ENCODE results near the gene DHX34. TPM values are rescaled to one million over a fixed set of nuclear protein-coding genes. Genes with fewer than 3 reads are reported as not detected.
A peak's percentile ranks its signal among the peaks of the same experiment; 100 is the strongest.
"Not testable (repeated sequence)": the region's sequence is repeated elsewhere in the genome, so short reads cannot be mapped to it uniquely, and the experiment has no call there.

DHX34 gene
- total and polyA plus RNA-seq, 7 donors = 7.5 to 30.6 (median 10.0) TPM

DNA sequence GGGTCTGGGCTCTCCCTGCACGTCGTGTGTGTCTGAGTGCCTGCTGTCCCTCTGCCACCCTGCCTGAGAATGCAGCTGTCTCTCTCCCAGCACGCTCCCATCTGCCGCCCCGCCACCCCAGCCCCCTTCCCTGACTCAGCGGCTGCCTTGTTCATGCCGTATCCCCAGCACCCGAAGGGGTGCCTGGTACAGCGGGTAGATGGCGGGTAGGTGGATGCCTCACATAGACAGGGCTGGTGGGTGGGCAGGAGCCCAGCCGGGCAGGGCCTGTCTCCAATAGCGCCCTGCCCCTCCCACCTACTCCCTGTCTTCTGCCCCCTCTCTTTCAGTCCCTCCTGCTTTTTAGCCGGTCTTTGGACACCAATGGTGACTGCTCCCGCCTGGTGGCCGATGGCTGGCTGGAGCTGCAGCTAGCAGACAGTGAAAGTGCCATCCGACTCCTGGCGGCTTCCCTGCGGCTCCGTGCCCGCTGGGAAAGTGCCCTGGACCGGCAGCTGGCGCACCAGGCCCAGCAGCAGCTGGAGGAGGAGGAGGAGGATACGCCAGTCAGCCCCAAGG lies 30.3 kb downstream of the DHX34 start:
- TF ChIP-seq CTCF (IDR thresholded peaks at IDR 0.05) = peak; percentile 15
- H3K27me3 ChIP-seq (ENCODE audit: insufficient read depth in 3 of 3, low read length in 2 of 3) = no peaks in the 10 kb centered on the region
- H3K36me3 ChIP-seq (ENCODE audit: insufficient read depth in 1 of 2, low read depth in 1 of 2) = peaks cover 12 to 63% of the 10 kb centered on the region in 2 donors
- ATAC-seq (peak; percentile 56 to 79 (median 68)), DNase-seq (peak in 1 of 2 donors; percentile 75)
- intact Hi-C loops (cut with DNase I) = no loop called here
- WGBS, 3 donors = 45 to 47% (median 46%) methylated on average over 21 to 23 of the region's 23 CpGs
- H3K4me3 ChIP-seq = no peak overlapping the region
- peaks cover 8% of the 10 kb centered on the region for H3K4me1 ChIP-seq
- no peaks in the 10 kb centered on the region for H3K9me3 ChIP-seq
- peak overlapping the region; percentile 13 for H3K27ac ChIP-seq

GRCh38 chr19:47380559-47380958 lies 31.4 kb downstream of the DHX34 start:
- TF ChIP-seq CTCF (IDR thresholded peaks at IDR 0.05) = no peak
- Histone ChIP-seq H3K4me3 (no peak overlapping the region), H3K27me3 (ENCODE audit: insufficient read depth in 3 of 3, low read length in 2 of 3) (no peaks in the 10 kb centered on the region), H3K4me1 (peaks cover 8% of the 10 kb centered on the region), H3K36me3 (ENCODE audit: insufficient read depth in 1 of 2, low read depth in 1 of 2) (peaks cover 6 to 52% of the 10 kb centered on the region in 2 donors), H3K9me3 (no peaks in the 10 kb centered on the region), H3K27ac (no peak overlapping the region)
- no peak for DNase-seq
- intact Hi-C loops (cut with DNase I) = loop anchor here in 1 of 2 donors (10.0 kb wide), 1 partner anchor 76 kb away; the partner anchor contains the start of gene C5AR1
- 88 to 94% (median 90%) methylated on average over 6 of the region's 6 CpGs for WGBS, 3 donors
- ATAC-seq = no peak

DNA sequence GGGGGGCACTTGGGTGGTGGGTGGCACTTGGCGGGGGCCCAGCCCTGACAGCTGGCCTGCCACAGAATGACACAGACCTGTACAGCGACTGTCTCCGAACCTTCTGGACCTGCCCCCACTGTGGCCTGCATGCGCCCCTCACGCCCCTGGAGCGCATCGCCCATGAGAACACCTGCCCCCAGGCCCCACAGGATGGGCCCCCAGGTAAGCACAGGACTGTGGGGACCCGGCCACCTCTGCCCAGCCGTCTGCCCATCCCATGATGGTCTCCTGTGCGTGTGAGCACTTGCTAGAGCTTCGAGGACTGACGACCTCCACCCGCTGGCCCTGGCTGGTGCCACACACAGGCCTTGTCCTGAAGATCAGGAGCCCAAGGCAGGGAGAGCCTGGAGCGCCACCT lies 32.0 kb downstream of the DHX34 start:
- H3K27me3 ChIP-seq (ENCODE audit: insufficient read depth in 3 of 3, low read length in 2 of 3) = peaks cover 0 to 2% (median 0%) of the 10 kb centered on the region in 3 donors
- DNase-seq (no peak), ATAC-seq (no peak)
- no peak for TF ChIP-seq CTCF (IDR thresholded peaks at IDR 0.05)
- H3K36me3 ChIP-seq (ENCODE audit: insufficient read depth in 1 of 2, low read depth in 1 of 2) = peaks cover 6 to 47% of the 10 kb centered on the region in 2 donors
- H3K4me3 ChIP-seq = no peak overlapping the region
- H3K4me1 ChIP-seq = peaks cover 8% of the 10 kb centered on the region
- H3K9me3 ChIP-seq = no peaks in the 10 kb centered on the region
- WGBS, 3 donors = 91 to 94% (median 93%) methylated on average over 12 to 14 of the region's 14 CpGs
- H3K27ac ChIP-seq = no peak overlapping the region
- intact Hi-C loops (cut with DNase I) = loop anchor here in 1 of 2 donors (10.0 kb wide), 1 partner anchor 76 kb away; the partner anchor contains the start of gene C5AR1

DNA sequence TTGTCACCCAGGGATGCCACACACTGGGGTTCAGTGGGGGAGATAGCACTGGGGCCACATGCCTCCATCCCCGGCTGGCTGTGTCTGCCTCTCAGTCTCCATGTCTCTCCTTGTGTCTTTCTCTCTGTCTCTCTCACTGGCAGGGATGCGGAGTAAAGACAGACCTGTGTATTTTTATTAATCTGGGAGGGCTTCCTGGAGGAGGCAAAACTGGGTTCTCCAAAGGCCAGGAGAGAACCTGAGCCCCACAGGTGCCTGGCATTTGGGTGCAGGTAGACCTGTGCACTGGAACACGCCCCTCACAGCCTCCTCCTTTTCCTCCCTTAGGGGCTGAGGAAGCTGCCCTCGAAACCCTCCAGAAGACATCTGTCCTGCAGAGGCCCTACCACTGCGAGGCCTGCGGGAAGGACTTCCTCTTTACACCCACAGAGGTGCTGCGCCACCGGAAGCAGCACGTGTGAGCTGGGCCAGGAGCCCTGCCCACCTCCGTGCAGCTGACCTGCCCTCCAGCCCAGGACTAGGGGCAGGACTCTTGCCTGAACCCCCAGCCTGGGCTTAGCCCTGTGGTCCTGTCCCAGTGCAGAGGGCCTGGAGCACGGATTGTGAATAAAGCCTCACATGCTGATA lies 32.7 kb downstream of the DHX34 start:
- no peak for DNase-seq
- ATAC-seq = no peak
- Histone ChIP-seq H3K9me3 (no peaks in the 10 kb centered on the region), H3K36me3 (ENCODE audit: insufficient read depth in 1 of 2, low read depth in 1 of 2) (peaks cover 6 to 40% of the 10 kb centered on the region in 2 donors), H3K27ac (no peak overlapping the region), H3K27me3 (ENCODE audit: insufficient read depth in 3 of 3, low read length in 2 of 3) (peaks cover 0 to 2% (median 0%) of the 10 kb centered on the region in 3 donors), H3K4me3 (no peak overlapping the region), H3K4me1 (peaks cover 8% of the 10 kb centered on the region)
- TF ChIP-seq CTCF (IDR thresholded peaks at IDR 0.05) = no peak
- 78 to 82% (median 80%) methylated on average over 11 of the region's 11 CpGs for WGBS, 3 donors
- intact Hi-C loops (cut with DNase I) = loop anchor here in 1 of 2 donors (10.0 kb wide), 1 partner anchor 77 kb away; the partner anchor contains the start of gene C5AR1

- H3K9me3 ChIP-seq; H3K4me3 ChIP-seq; H3K27me3 ChIP-seq (ENCODE audit: insufficient read depth in 3 of 3, low read length in 2 of 3); H3K4me1 ChIP-seq; ATAC-seq; DNase-seq; H3K27ac ChIP-seq: not testable (repeated sequence)
- intact Hi-C loops (cut with DNase I) = loop anchor here in 1 of 2 donors (10.0 kb wide), 1 partner anchor 79 kb away; the partner anchor contains the start of gene C5AR1
- 63 to 66% (median 64%) methylated on average over 5 of the region's 5 CpGs for WGBS, 3 donors
- peaks cover 6 to 26% of the 10 kb centered on the region in 2 donors for H3K36me3 ChIP-seq (ENCODE audit: insufficient read depth in 1 of 2, low read depth in 1 of 2)
These were observed 34.8 kb downstream of the DHX34 start for GRCh38 chr19:47383890-47384289.

GRCh38 chr19:47384533-47384932 lies 35.4 kb downstream of the DHX34 start:
- H3K4me1 ChIP-seq; H3K27me3 ChIP-seq (ENCODE audit: insufficient read depth in 3 of 3, low read length in 2 of 3); H3K4me3 ChIP-seq; ATAC-seq; H3K9me3 ChIP-seq; DNase-seq; H3K27ac ChIP-seq: not testable (repeated sequence)
- H3K36me3 ChIP-seq (ENCODE audit: insufficient read depth in 1 of 2, low read depth in 1 of 2) = peaks cover 6 to 26% of the 10 kb centered on the region in 2 donors
- intact Hi-C loops (cut with DNase I) = loop anchor here in 1 of 2 donors (10.0 kb wide), 1 partner anchor 80 kb away; the partner anchor contains the start of gene C5AR1
- 78 to 87% (median 84%) methylated on average over 4 of the region's 4 CpGs for WGBS, 3 donors

DNA sequence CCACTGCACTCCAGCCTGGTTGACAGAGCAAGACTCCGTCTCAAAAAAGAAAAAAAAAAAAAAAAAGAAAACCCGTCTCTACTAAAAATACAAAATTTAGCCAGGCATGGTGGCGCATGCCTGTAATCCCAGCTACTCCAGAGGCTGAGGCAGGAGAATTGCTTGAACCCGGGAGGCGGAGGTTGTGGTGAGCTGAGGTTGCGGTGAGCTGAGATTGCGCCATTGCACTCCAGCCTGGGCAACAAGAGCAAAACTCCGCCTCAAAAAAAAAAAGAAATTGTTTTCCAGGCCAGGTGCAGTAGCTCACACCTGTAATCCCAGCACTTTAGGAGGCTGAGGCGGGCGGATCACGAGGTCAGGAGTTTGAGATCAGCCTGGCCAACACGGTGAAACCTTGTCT lies 37.5 kb downstream of the DHX34 start:
- not testable (repeated sequence) for DNase-seq; H3K4me3 ChIP-seq; H3K36me3 ChIP-seq (ENCODE audit: insufficient read depth in 1 of 2, low read depth in 1 of 2); ATAC-seq; H3K4me1 ChIP-seq; H3K27ac ChIP-seq; H3K27me3 ChIP-seq (ENCODE audit: insufficient read depth in 3 of 3, low read length in 2 of 3); H3K9me3 ChIP-seq
- WGBS, 3 donors = 81 to 88% (median 82%) methylated on average over 11 to 12 of the region's 12 CpGs
- intact Hi-C loops (cut with DNase I) = loop anchor here in 1 of 2 donors (10.0 kb wide), 1 partner anchor 82 kb away; the partner anchor contains the start of gene C5AR1
